ENCODE data around the gene IP6K2.
A peak's percentile ranks its signal among the peaks of the same experiment; 100 is the strongest.

Gene IP6K2

GRCh38 chr3:48688737-48689075, 28.3 kb downstream of the IP6K2 start:
- no peak for DNase-seq (ENCODE audit: low spot score)

GRCh38 chr3:48688032-48688736, 28.8 kb downstream of the IP6K2 start:
- no peak for DNase-seq (ENCODE audit: low spot score)

- DNase-seq (ENCODE audit: low spot score): no peak
Observed at GRCh38 chr3:48687220-48687678, 29.8 kb downstream of the IP6K2 start.

GRCh38 chr3:48686538-48687219, 30.3 kb downstream of the IP6K2 start:
- no peak for DNase-seq (ENCODE audit: low spot score)

- peak; percentile 85 for DNase-seq (ENCODE audit: low spot score)
Observed at GRCh38 chr3:48685603-48686511, 31.2 kb downstream of the IP6K2 start, which contains the start of gene NCKIPSD. Gene NCKIPSD, minus strand, starts transcription at chr3:48685915. Its CDS starts 108 bp downstream, at chr3:48685807.

- no peak for DNase-seq (ENCODE audit: low spot score)
Observed at GRCh38 chr3:48685293-48685602, 31.8 kb downstream of the IP6K2 start.

- DNase-seq (ENCODE audit: low spot score): no peak
Observed at GRCh38 chr3:48684480-48685143, 32.4 kb downstream of the IP6K2 start.

- DNase-seq (ENCODE audit: low spot score): no peak
Observed at GRCh38 chr3:48684054-48684349, 33.0 kb downstream of the IP6K2 start.

- no peak for DNase-seq (ENCODE audit: low spot score)
Observed at GRCh38 chr3:48682786-48683185, 34.2 kb downstream of the IP6K2 start.

GRCh38 chr3:48681974-48682610, 34.9 kb downstream of the IP6K2 start:
- DNase-seq (ENCODE audit: low spot score): no peak

- DNase-seq (ENCODE audit: low spot score): no peak
Observed at GRCh38 chr3:48681541-48681880, 35.5 kb downstream of the IP6K2 start.

GRCh38 chr3:48680811-48681540, 36.0 kb downstream of the IP6K2 start:
- no peak for DNase-seq (ENCODE audit: low spot score)

GRCh38 chr3:48679411-48680391, 37.3 kb downstream of the IP6K2 start:
- no peak for DNase-seq (ENCODE audit: low spot score)

- DNase-seq (ENCODE audit: low spot score): no peak
Observed at GRCh38 chr3:48678566-48679380, 38.2 kb downstream of the IP6K2 start.

- no peak for DNase-seq (ENCODE audit: low spot score)
Observed at GRCh38 chr3:48678056-48678455, 39.0 kb downstream of the IP6K2 start.

GRCh38 chr3:48674505-48674904, 42.5 kb downstream of the IP6K2 start:
- DNase-seq (ENCODE audit: low spot score): no peak

GRCh38 chr3:48672522-48672921, 44.5 kb downstream of the IP6K2 start:
- DNase-seq (ENCODE audit: low spot score): no peak

- no peak for DNase-seq (ENCODE audit: low spot score)
Observed at GRCh38 chr3:48664929-48665328, 52.1 kb downstream of the IP6K2 start.

GRCh38 chr3:48664313-48664644, 52.7 kb downstream of the IP6K2 start:
- no peak for DNase-seq (ENCODE audit: low spot score)
